Hepatocyte (in vitro differentiated cells): ENCODE measurements around the gene NR2C1.

Source experiments
- EZH2 ChIP-seq: fragments of 200-600 bp; sonication (generic); IDR thresholded peaks from 2 replicates; pipeline ENCODE4 v1.6.1; 2016; ENCODE audit warnings: antibody characterized with exemption, mild to moderate bottlenecking, borderline replicate concordance
- TF ChIP-seq, protein P1 (sequence below): fragments of 200-600 bp; sonication (generic); IDR thresholded peaks from 2 replicates; pipeline ENCODE4 v1.5.1; 2016; ENCODE audit warnings: antibody characterized with exemption, mild to moderate bottlenecking; ENCODE audit not compliant: poor library complexity

DNA sequence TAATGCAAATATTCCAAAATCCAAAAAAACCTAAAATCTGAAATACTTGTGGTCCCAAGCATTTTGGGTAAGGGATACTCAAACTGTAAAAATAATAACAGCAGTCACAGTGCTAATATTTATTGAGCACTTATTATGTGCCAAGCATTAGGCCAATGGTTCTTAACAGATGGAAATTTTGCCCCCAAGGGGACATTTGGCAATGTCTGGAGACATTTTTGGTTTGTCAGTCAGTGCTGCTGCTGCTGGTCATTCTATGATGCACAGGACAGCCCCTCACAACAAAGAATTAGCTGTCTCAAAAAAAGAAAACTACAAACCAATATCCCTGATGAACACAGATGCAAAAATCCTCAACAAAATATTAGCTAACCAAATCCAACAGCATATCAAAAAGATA, 75.7 kb downstream of the NR2C1 start:
- TF ChIP-seq, protein P1, sequence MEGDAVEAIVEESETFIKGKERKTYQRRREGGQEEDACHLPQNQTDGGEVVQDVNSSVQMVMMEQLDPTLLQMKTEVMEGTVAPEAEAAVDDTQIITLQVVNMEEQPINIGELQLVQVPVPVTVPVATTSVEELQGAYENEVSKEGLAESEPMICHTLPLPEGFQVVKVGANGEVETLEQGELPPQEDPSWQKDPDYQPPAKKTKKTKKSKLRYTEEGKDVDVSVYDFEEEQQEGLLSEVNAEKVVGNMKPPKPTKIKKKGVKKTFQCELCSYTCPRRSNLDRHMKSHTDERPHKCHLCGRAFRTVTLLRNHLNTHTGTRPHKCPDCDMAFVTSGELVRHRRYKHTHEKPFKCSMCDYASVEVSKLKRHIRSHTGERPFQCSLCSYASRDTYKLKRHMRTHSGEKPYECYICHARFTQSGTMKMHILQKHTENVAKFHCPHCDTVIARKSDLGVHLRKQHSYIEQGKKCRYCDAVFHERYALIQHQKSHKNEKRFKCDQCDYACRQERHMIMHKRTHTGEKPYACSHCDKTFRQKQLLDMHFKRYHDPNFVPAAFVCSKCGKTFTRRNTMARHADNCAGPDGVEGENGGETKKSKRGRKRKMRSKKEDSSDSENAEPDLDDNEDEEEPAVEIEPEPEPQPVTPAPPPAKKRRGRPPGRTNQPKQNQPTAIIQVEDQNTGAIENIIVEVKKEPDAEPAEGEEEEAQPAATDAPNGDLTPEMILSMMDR = no peak
- TF ChIP-seq EZH2 = no peak
